Stomach (tissue), 9 donors: ENCODE results near the gene KRTAP22-1. TPM values are rescaled to one million over a fixed set of nuclear protein-coding genes. Genes with fewer than 3 reads are reported as not detected.

Experiments
- DNase-seq, 2 donors: peaks; one replicate each; pipeline versions ENCODE4 v3.0.0 to v3.0.0-alpha.2; 2013 to 2019
- H3K27ac ChIP-seq, 5 donors: fragments of 200-600 bp in 4 of 5; sonication (generic) in 4 of 5; one replicate each; pipeline ENCODE4 v1.5.1; 2013 to 2019; ENCODE audit warnings: mild to moderate bottlenecking in 1 of 5, moderate library complexity in 1 of 5
- H3K27me3 ChIP-seq, 3 donors: fragments of 200-600 bp; sonication (generic); one replicate each; pipeline ENCODE4 v1.5.1; 2017 to 2019; ENCODE audit warnings: mixed run types in 1 of 3
- H3K36me3 ChIP-seq, 4 donors: fragments of 200-600 bp; sonication (generic); 1 replicate in 3 of 4; 2 replicates in 1 of 4; pipeline ENCODE4 v1.5.1; 2016 to 2019
- H3K4me1 ChIP-seq, 4 donors: fragments of 200-600 bp; sonication (generic); one replicate each; pipeline ENCODE4 v1.5.1; 2016 to 2019
- H3K4me3 ChIP-seq, 4 donors: fragments of 200-600 bp; sonication (generic) in 3 of 4; one replicate each; pipeline ENCODE4 v1.5.1; 2016 to 2019; ENCODE audit warnings: mild to moderate bottlenecking in 1 of 4
- H3K9me3 ChIP-seq, 4 donors: fragments of 200-600 bp; sonication (generic); one replicate each; pipeline ENCODE4 v1.5.1; 2016 to 2019
- EP300 ChIP-seq: sonication (generic); formaldehyde crosslinking; IDR thresholded peaks from one replicate; pipeline ENCODE4 v1.6.1; 2017; ENCODE audit warnings: antibody characterized with exemption
- POLR2A ChIP-seq, 4 donors: fragments of 450-650 bp; IDR thresholded peaks; one replicate each; pipeline ENCODE4 v1.6.1; 2016; ENCODE audit warnings: antibody characterized with exemption in 4 of 4, control low read depth in 2 of 4, mild to moderate bottlenecking in 1 of 4, moderate library complexity in 1 of 4
- POLR2AphosphoS5 ChIP-seq, 3 donors: sonication (generic); formaldehyde crosslinking; IDR thresholded peaks; one replicate each; pipeline ENCODE4 v1.6.1; 2016; ENCODE audit warnings: antibody characterized with exemption in 3 of 3
- WGBS, 5 donors: extraction: QIAGEN DNeasy Blood & Tissue Kit in 3 of 5; methylation state at CpG; one replicate each; pipeline versions ENCODE4 v1.1.5 to v1.1.7; 2013 to 2018; 5-methylcytosine and 5-hydroxymethylcytosine counted together
- intact Hi-C: fragments of 100-400 bp; cut with DNase I; formaldehyde crosslinking; loops from one replicate; pipeline ENCODE4 v1.15.1; 2023; ENCODE audit warnings: low total_unique reads
- polyA plus RNA-seq, 3 donors: library from polyadenylated mRNA; stranded (reverse); fragments of 200-250 nt; gene quantifications; one replicate each; pipeline ENCODE4 v1.2.3, GENCODE V29; 2013
- total RNA-seq, 5 donors: library from RNA; depleted of rRNA; stranded (reverse); fragments of >200 nt; gene quantifications; one replicate each; pipeline versions ENCODE4 v1.1.0 to v1.2.3, GENCODE V29; 2014 to 2016
- TF ChIP-seq, protein P1 (sequence below), 7 experiments: fragments of 450-650 bp in 4 of 7; fragments of 200-600 bp in 3 of 7; sonication (generic) in 3 of 7; IDR thresholded peaks; one replicate each; pipeline ENCODE4 v1.5.1; 2016 to 2019; ENCODE audit warnings: antibody characterized with exemption in 7 of 7, control low read depth in 2 of 7, mild to moderate bottlenecking in 1 of 7
- donor health status: healthy with polysubstance abuse.
- donor health status: Bipolar disorder and iron deficiency.
- donor health status: healthy.

KRTAP22-1 gene
- total and polyA plus RNA-seq, 8 donors = not detected

DNA sequence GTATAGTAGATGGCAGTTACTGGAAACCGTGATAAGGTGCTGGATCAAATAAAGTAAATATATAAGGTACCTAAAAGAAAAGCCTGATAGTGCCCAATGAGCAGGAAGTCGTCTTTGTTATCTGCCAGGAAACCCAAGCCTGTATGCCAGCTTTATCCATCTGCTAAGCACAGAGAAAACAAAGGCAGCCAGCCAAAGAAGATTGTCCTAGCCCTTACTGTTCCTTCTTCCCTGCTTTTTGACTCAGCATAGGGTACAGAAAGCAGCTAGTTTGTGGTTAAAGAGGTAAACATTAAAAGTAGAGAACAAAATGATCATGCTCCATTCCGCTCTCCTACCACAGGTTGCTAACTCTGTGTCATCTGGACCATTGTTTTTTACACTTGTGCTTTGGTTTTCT lies 20.8 kb upstream of the KRTAP22-1 start:
- H3K4me1 ChIP-seq = no peaks in the 10 kb centered on the region
- no peak overlapping the region for H3K4me3 ChIP-seq
- intact Hi-C loops = no loop called here
- no peaks in the 10 kb centered on the region for H3K36me3 ChIP-seq
- 40 to 53% (median 47%) methylated on average over 3 of the region's 3 CpGs for WGBS, 5 donors
- no peak overlapping the region for H3K27ac ChIP-seq
- DNase-seq = no peak
- H3K9me3 ChIP-seq = peaks cover 0 to 3% (median 0%) of the 10 kb centered on the region in 4 donors
- TF ChIP-seq, protein P1, sequence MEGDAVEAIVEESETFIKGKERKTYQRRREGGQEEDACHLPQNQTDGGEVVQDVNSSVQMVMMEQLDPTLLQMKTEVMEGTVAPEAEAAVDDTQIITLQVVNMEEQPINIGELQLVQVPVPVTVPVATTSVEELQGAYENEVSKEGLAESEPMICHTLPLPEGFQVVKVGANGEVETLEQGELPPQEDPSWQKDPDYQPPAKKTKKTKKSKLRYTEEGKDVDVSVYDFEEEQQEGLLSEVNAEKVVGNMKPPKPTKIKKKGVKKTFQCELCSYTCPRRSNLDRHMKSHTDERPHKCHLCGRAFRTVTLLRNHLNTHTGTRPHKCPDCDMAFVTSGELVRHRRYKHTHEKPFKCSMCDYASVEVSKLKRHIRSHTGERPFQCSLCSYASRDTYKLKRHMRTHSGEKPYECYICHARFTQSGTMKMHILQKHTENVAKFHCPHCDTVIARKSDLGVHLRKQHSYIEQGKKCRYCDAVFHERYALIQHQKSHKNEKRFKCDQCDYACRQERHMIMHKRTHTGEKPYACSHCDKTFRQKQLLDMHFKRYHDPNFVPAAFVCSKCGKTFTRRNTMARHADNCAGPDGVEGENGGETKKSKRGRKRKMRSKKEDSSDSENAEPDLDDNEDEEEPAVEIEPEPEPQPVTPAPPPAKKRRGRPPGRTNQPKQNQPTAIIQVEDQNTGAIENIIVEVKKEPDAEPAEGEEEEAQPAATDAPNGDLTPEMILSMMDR (IDR thresholded peaks at IDR 0.05) = no peak
- no peak for TF ChIP-seq EP300
- TF ChIP-seq POLR2A (IDR thresholded peaks at IDR 0.05) = no peak
- TF ChIP-seq POLR2AphosphoS5 (IDR thresholded peaks at IDR 0.05) = no peak
- no peaks in the 10 kb centered on the region for H3K27me3 ChIP-seq

DNA sequence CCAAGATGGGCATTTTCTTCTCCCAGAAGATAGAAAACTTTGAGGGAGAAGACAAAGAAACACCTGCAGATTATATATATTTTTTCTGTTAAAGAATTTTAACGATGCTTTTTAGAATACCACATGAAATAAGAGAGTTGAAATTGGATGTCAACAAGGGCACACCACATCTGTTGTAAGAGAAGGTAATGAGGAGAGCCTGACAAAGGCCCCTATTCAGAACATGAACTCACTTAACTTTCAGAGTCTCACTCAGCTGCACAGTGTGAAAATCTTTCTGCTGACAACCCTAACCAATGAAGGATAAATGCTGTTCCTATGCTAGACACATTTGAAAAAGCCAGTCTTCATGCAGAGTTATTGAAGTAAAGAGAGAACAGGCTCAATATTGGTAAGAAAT lies 18.0 kb upstream of the KRTAP22-1 start:
- intact Hi-C loops = no loop called here
- Histone ChIP-seq H3K4me3 (no peak overlapping the region), H3K27ac (no peak overlapping the region), H3K36me3 (no peaks in the 10 kb centered on the region), H3K4me1 (no peaks in the 10 kb centered on the region), H3K9me3 (peaks cover 0 to 6% (median 0%) of the 10 kb centered on the region in 4 donors), H3K27me3 (no peaks in the 10 kb centered on the region)
- no peak for DNase-seq
- WGBS, 5 donors = 63 to 85% (median 78%) methylated on average over 1 of the region's 1 CpG
- TF ChIP-seq POLR2AphosphoS5 (IDR thresholded peaks at IDR 0.05) = no peak
- no peak for TF ChIP-seq EP300
- TF ChIP-seq, protein P1 (IDR thresholded peaks at IDR 0.05) = no peak
- TF ChIP-seq POLR2A (IDR thresholded peaks at IDR 0.05) = no peak

DNA sequence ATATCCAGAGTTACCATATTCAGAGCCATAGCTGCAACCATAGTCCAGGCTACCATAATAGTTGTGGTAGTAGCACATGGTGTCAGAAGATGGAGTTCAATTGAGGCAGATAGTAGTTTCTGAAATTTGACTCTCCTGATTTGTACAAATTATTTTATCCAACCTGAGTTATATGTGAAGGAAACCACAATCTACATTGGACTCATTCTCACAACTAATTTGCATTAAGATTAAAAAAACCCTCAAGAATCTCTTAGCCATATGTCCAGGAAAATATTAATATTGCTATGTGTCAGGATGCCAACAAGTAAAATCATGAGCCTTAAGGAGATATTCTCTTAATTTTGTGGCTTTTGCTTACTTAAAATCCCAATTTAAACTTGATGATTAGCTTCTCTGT lies 10.6 kb upstream of the KRTAP22-1 start, which contains the start of gene KRTAP22-2:
TSS of gene KRTAP22-2 (minus strand) at position 101 of the 400 bp plus-strand sequence.
- Histone ChIP-seq H3K27me3 (no peaks in the 10 kb centered on the region), H3K27ac (no peak within 1 kb of the TSS), H3K4me3 (no peak within 1 kb of the TSS), H3K4me1 (no peaks in the 10 kb centered on the region), H3K36me3 (no peaks in the 10 kb centered on the region), H3K9me3 (peaks cover 0 to under 1% (median 0%) of the 10 kb centered on the region in 4 donors)
- TF ChIP-seq POLR2A (IDR thresholded peaks at IDR 0.05) (no peak), POLR2AphosphoS5 (IDR thresholded peaks at IDR 0.05) (no peak), EP300 (no peak)
- TF ChIP-seq, protein P1 (IDR thresholded peaks at IDR 0.05) = no peak
- DNase-seq = no peak
- intact Hi-C loops = no loop called here

DNA sequence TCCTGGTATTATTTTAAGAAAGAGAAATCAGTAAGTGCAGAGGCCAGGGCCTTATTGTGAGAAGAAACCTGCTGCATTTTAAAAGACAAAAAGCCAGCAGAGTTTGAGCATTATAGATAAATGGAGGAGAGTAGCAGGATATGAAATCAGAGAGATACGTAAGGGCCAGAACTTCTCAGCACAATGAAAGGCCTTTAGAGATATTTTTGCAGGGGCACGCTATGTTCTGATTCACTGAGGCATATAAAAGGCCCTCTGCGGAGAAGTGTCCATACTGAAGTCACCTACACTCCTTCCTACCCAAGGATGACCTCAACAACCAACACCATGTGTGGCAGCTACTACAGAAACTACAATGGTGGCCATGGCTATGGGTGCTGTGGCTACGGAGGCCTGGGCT lies 8.7 kb upstream of the KRTAP22-1 start, which contains the start of gene KRTAP6-3:
TSS of gene KRTAP6-3 (plus strand) at position 301 of the 400 bp plus-strand sequence. CDS start at position 307, 6 bp downstream.
- no peak within 1 kb of the TSS for H3K4me3 ChIP-seq
- DNase-seq = no peak
- no peaks in the 10 kb centered on the region for H3K4me1 ChIP-seq
- H3K36me3 ChIP-seq = no peaks in the 10 kb centered on the region
- intact Hi-C loops = no loop called here
- TF ChIP-seq EP300 = no peak
- H3K27me3 ChIP-seq = no peaks in the 10 kb centered on the region
- 88 to 94% (median 93%) methylated on average over 4 of the region's 4 CpGs for WGBS, 5 donors
- H3K9me3 ChIP-seq = no peaks in the 10 kb centered on the region
- no peak within 1 kb of the TSS for H3K27ac ChIP-seq

DNA sequence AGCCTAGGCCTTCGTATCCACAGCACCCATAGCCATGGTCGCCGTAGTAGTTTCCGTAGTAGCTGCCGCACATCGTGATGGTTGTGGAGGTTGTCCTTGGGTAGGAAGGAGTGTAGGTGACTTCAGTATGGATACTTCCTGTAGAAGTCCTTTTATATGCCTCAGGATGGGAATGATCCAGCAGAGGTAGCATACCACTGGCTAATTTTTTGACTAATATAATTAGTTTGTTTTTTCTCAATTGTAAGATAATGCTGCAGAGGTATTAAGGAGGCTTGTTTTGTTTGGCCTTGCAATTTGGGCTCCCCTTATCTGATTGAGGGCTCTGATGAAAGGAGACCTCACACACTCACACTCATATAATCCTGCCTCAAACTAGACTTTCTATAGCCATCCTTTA lies 2.1 kb upstream of the KRTAP22-1 start, which contains the start of gene KRTAP6-2:
TSS of gene KRTAP6-2 (minus strand) at position 101 of the 400 bp plus-strand sequence. CDS start at position 73, 28 bp downstream.
- Histone ChIP-seq H3K4me1 (no peaks in the 10 kb centered on the region), H3K4me3 (no peak within 1 kb of the TSS), H3K27ac (no peak within 1 kb of the TSS), H3K36me3 (no peaks in the 10 kb centered on the region), H3K9me3 (peaks cover 0 to 17% (median 0%) of the 10 kb centered on the region in 4 donors), H3K27me3 (no peaks in the 10 kb centered on the region)
- DNase-seq = no peak
- intact Hi-C loops = no loop called here
- WGBS, 5 donors = 93 to 98% (median 96%) methylated on average over 3 to 6 of the region's 6 CpGs
- TF ChIP-seq POLR2A (IDR thresholded peaks at IDR 0.05) (no peak), EP300 (no peak), POLR2AphosphoS5 (IDR thresholded peaks at IDR 0.05) (no peak)
- TF ChIP-seq, protein P1 (IDR thresholded peaks at IDR 0.05) = no peak
